H1 (cell line): Measurements from ENCODE around the gene TGFA. TPM values are rescaled to one million over a fixed set of nuclear protein-coding genes. Genes with fewer than 3 reads are reported as not detected.
A peak's percentile ranks its signal among the peaks of the same experiment; 100 is the strongest.

Experiments
- CREB1 ChIP-seq: IDR thresholded peaks from 2 replicates; pipeline ENCODE4 v1.6.1; 2012; ENCODE audit warnings: inconsistent platforms
- JUN ChIP-seq: IDR thresholded peaks from 2 replicates; pipeline ENCODE4 v1.6.1; 2011; ENCODE audit warnings: low read depth, mild to moderate bottlenecking, improper control_type of control experiment, low read length
- POLR2AphosphoS5 ChIP-seq: IDR thresholded peaks from 2 replicates; pipeline ENCODE4 v1.6.1; 2011; ENCODE audit warnings: low read depth, low read length
- SIN3A ChIP-seq, 2 experiments: IDR thresholded peaks in 1 of 2; conservative IDR thresholded peaks in 1 of 2; 2 replicates each; pipeline ENCODE4 v1.6.1; 2011 to 2012; ENCODE audit warnings: low read length in 2 of 2, improper control_type of control experiment in 1 of 2, low read depth in 1 of 2, mild to moderate bottlenecking in 1 of 2
- SP2 ChIP-seq: IDR thresholded peaks from 2 replicates; pipeline ENCODE4 v1.6.1; 2012; ENCODE audit warnings: mild to moderate bottlenecking, low read length, inconsistent platforms
- TBP ChIP-seq: IDR thresholded peaks from 2 replicates; pipeline ENCODE4 v1.6.1; 2011; ENCODE audit warnings: low read depth, low read length, improper control_type of control experiment
- TEAD4 ChIP-seq: IDR thresholded peaks from 2 replicates; pipeline ENCODE4 v1.6.1; 2012; ENCODE audit warnings: low read depth, low read length, inconsistent platforms, mixed read lengths
- polyA plus RNA-seq, 7 experiments: library from polyadenylated mRNA; depleted of rRNA in 3 of 7; stranded (reverse) in 5 of 7; unstranded in 2 of 7; fragments of >200 nt in 5 of 7; fragments of 200-250 nt in 2 of 7; gene quantifications; 1 replicate in 5 of 7; 2 replicates in 1 of 7; 4 replicates in 1 of 7; pipeline versions ENCODE4 v1.2.1 to v1.2.3, GENCODE V29; 2011 to 2013; ENCODE audit warnings: missing spikeins in 2 of 7, mixed read lengths in 2 of 7
- total RNA-seq: library from RNA; stranded (reverse); fragmentation: NEBNext Ultra II Directional; extraction: Animal tissue kit (Norgen Biotek cat#: 25700); gene quantifications from 2 replicates; pipeline ENCODE4 v1.2.1, GENCODE V29; 2021

TGFA gene
- total and polyA plus RNA-seq, 2 of the 8 experiments (the other 6 are each of a cell fraction or from before 2014, with no cell fraction given): 1.8 to 3.7 TPM

GRCh38 chr2:70554338-70554892 is 789 bp upstream of the TGFA start (continued):
- TF ChIP-seq JUN (no peak), SIN3A (conservative IDR thresholded peaks at IDR 0.05 in 1 of 2, IDR thresholded peaks at IDR 0.05 in 1 of 2; ENCODE audit: low read depth in 1 of 2, low read length in 2 of 2) (no peak), CREB1 (no peak), POLR2AphosphoS5 (no peak), TBP (peak; percentile 40; the same call in 1 of the 2 replicates), SP2 (no peak), TEAD4 (0 out of 2 replicates have a peak, but pooled peaks have one; percentile 27)
- TF ChIP-seq, all 59 proteins: peak for 3
